SK-N-SH (cell line): ENCODE measurements around the gene KANSL2. TPM values are rescaled to one million over a fixed set of nuclear protein-coding genes. Genes with fewer than 3 reads are reported as not detected.

ENCODE experiments used
- CTCF ChIA-PET: fragments of 300-600, 350-600 bp; formaldehyde crosslinking; extraction: SDS; loops from one replicate; lab custom pipeline; 2021; lab: Yijun Ruan, JAX
- POLR2A ChIA-PET: fragments of 350-600 bp; sonication (Branson Sonifier 250); formaldehyde crosslinking; extraction: SDS; loops from one replicate; lab custom pipeline; 2020; ENCODE audit warnings: antibody characterized with exemption, inconsistent platforms; lab: Yijun Ruan, JAX
- DNase-seq: peaks from one replicate; pipeline ENCODE4 v3.0.0; 2012
- H2AFZ ChIP-seq: fragments of 200-600 bp; sonication (generic); 2 replicates; pipeline ENCODE4 v1.8.1; 2016; ENCODE audit warnings: antibody characterized with exemption, mild to moderate bottlenecking, low read depth
- H3F3A ChIP-seq: fragments of 200-600 bp; sonication (generic); replicated peaks from 2 replicates; pipeline ENCODE3; 2016; ENCODE audit warnings: antibody characterized with exemption, mild to moderate bottlenecking; ENCODE audit not compliant: insufficient read depth
- H3K27ac ChIP-seq, 2 experiments: fragments of 200-500 bp in 1 of 2; fragments of 200-600 bp in 1 of 2; sonication (Bioruptor generic) in 1 of 2; sonication (generic), shearing (Covaris generic) in 1 of 2; 2 replicates each; pipeline versions ENCODE4 v1.5.1 to v1.6.1; 2014 to 2016; ENCODE audit warnings: low read depth in 2 of 2, inconsistent platforms in 1 of 2, low read length in 1 of 2, mild to moderate bottlenecking in 1 of 2, mixed read lengths in 1 of 2
- H3K27me3 ChIP-seq: fragments of 200-600 bp; sonication (generic), shearing (Covaris generic); 2 replicates; pipeline ENCODE4 v1.6.1; 2016; ENCODE audit warnings: mixed run types; ENCODE audit not compliant: insufficient read depth
- H3K36me3 ChIP-seq, 2 experiments: fragments of 200-500 bp in 1 of 2; fragments of 200-600 bp in 1 of 2; sonication (Bioruptor generic) in 1 of 2; sonication (generic) in 1 of 2; replicated peaks in 1 of 2; 2 replicates each; pipeline versions ENCODE3 to v1.5.1; 2014 to 2016; ENCODE audit warnings: low read length in 1 of 2, mild to moderate bottlenecking in 1 of 2; ENCODE audit not compliant: insufficient read depth in 2 of 2, control insufficient read depth in 1 of 2
- H3K4me1 ChIP-seq, 2 experiments: fragments of 200-500 bp in 1 of 2; fragments of 200-600 bp in 1 of 2; sonication (Bioruptor generic) in 1 of 2; sonication (generic), shearing (Covaris generic) in 1 of 2; 2 replicates each; pipeline versions ENCODE4 v1.5.1 to v1.6.1; 2014 to 2016; ENCODE audit warnings: low read depth in 1 of 2, low read length in 1 of 2, mixed run types in 1 of 2; ENCODE audit not compliant: insufficient read depth in 2 of 2, control insufficient read depth in 1 of 2
- H3K4me2 ChIP-seq: fragments of 200-600 bp; sonication (generic), shearing (Covaris generic); 2 replicates; pipeline ENCODE4 v1.6.1; 2017; ENCODE audit warnings: mixed run types
- H3K4me3 ChIP-seq, 2 experiments: fragments of 200-500 bp in 1 of 2; fragments of 200-600 bp in 1 of 2; sonication (Bioruptor generic) in 1 of 2; sonication (generic), shearing (Covaris generic) in 1 of 2; 2 replicates each; pipeline versions ENCODE4 v1.5.1 to v1.8.1; 2014 to 2016; ENCODE audit warnings: low read depth in 2 of 2, inconsistent platforms in 1 of 2, low read length in 1 of 2, mild to moderate bottlenecking in 1 of 2, mixed read lengths in 1 of 2, moderate library complexity in 1 of 2
- H3K79me2 ChIP-seq: fragments of 200-600 bp; sonication (generic); 2 replicates; pipeline ENCODE4 v1.8.1; 2017; ENCODE audit warnings: mild to moderate bottlenecking; ENCODE audit not compliant: insufficient read depth
- H3K9ac ChIP-seq: fragments of 200-600 bp; sonication (generic); 2 replicates; pipeline ENCODE4 v1.6.1; 2017; ENCODE audit warnings: mixed run types
- H3K9me2 ChIP-seq: fragments of 200-600 bp; sonication (generic); 2 replicates; pipeline ENCODE4 v1.6.1; 2017; ENCODE audit warnings: mixed run types
- H3K9me3 ChIP-seq: fragments of 200-600 bp; sonication (generic); 2 replicates; pipeline ENCODE4 v1.6.1; 2017; ENCODE audit warnings: mixed run types, mild to moderate bottlenecking, moderate library complexity
- H4K20me1 ChIP-seq: fragments of 200-600 bp; sonication (generic); 2 replicates; pipeline ENCODE4 v1.6.1; 2017; ENCODE audit warnings: mild to moderate bottlenecking, mixed run types; ENCODE audit not compliant: insufficient read depth
- ELF1 ChIP-seq: IDR thresholded peaks from 2 replicates; pipeline ENCODE4 v1.4.0; 2012
- FOXM1 ChIP-seq: IDR thresholded peaks from 2 replicates; pipeline ENCODE4 v1.4.0; 2012; ENCODE audit warnings: low read depth, mild to moderate bottlenecking
- GABPA ChIP-seq: IDR thresholded peaks from 2 replicates; pipeline ENCODE4 v1.4.0; 2012; ENCODE audit warnings: low read depth, mild to moderate bottlenecking
- GATA2 ChIP-seq: sonication (generic); formaldehyde crosslinking; IDR thresholded peaks from 2 replicates; pipeline ENCODE4 v1.5.0; 2020; ENCODE audit warnings: mild to moderate bottlenecking, missing genetic modification reagents
- JUND ChIP-seq: IDR thresholded peaks from 2 replicates; pipeline ENCODE4 v1.4.0; 2012
- MEF2A ChIP-seq: IDR thresholded peaks from 2 replicates; pipeline ENCODE4 v1.4.0; 2012; ENCODE audit warnings: low read depth, borderline replicate concordance
- NFIC ChIP-seq: IDR thresholded peaks from 2 replicates; pipeline ENCODE4 v1.4.0; 2012; ENCODE audit warnings: borderline replicate concordance
- NRF1 ChIP-seq: IDR thresholded peaks from 2 replicates; pipeline ENCODE4 v1.6.1; 2012; ENCODE audit warnings: low read depth, mild to moderate bottlenecking, low read length
- POLR2AphosphoS5 ChIP-seq: IDR thresholded peaks from 2 replicates; pipeline ENCODE4 v1.6.1; 2012; ENCODE audit warnings: low read depth, low read length
- RAD21 ChIP-seq: IDR thresholded peaks from 2 replicates; pipeline ENCODE4 v1.6.1; 2012; ENCODE audit warnings: mild to moderate bottlenecking, low read length
- REST ChIP-seq: IDR thresholded peaks from 2 replicates; pipeline ENCODE4 v1.6.1; 2012; ENCODE audit warnings: mild to moderate bottlenecking, low read depth, low read length, moderate library complexity
- RXRA ChIP-seq: IDR thresholded peaks from 2 replicates; pipeline ENCODE4 v1.4.0; 2012; ENCODE audit warnings: low read depth, mild to moderate bottlenecking, borderline replicate concordance
- SMC3 ChIP-seq: IDR thresholded peaks from 2 replicates; pipeline ENCODE4 v1.6.1; 2012; ENCODE audit warnings: low read depth, low read length, improper control_type of control experiment
- USF2 ChIP-seq: fragments of 150-350 bp; IDR thresholded peaks from 2 replicates; pipeline ENCODE4 v1.6.1; 2017; ENCODE audit warnings: antibody characterized with exemption, low read length, low read depth, borderline replicate concordance
- WGBS: methylation state at CpG from one replicate; pipeline ENCODE4 v1.1.6; 2017; ENCODE audit warnings: low lambda C conversion rate; 5-methylcytosine and 5-hydroxymethylcytosine counted together
- polyA plus RNA-seq, 3 experiments: library from polyadenylated mRNA; depleted of rRNA; stranded (reverse); fragments of >200 nt; gene quantifications; 2 replicates each; pipeline ENCODE4 v1.2.3, GENCODE V29; 2012
- TF ChIP-seq, protein P1 (sequence below): IDR thresholded peaks from 2 replicates; pipeline ENCODE4 v1.4.0; 2012; ENCODE audit warnings: low read depth, borderline replicate concordance
- TF ChIP-seq, protein P2 (sequence below): IDR thresholded peaks from 2 replicates; pipeline ENCODE4 v1.4.0; 2012; ENCODE audit warnings: low read depth, borderline replicate concordance
- TF ChIP-seq, protein P3 (sequence below): IDR thresholded peaks from 2 replicates; pipeline ENCODE4; 2012
- TF ChIP-seq, protein P4 (sequence below): IDR thresholded peaks from 2 replicates; pipeline ENCODE4 v1.4.0; 2012; ENCODE audit warnings: low read depth

The KANSL2 gene
- polyA plus RNA-seq, 1 of the 3 experiments (the other 2 are of a cell fraction) = 32.8 TPM

DNA sequence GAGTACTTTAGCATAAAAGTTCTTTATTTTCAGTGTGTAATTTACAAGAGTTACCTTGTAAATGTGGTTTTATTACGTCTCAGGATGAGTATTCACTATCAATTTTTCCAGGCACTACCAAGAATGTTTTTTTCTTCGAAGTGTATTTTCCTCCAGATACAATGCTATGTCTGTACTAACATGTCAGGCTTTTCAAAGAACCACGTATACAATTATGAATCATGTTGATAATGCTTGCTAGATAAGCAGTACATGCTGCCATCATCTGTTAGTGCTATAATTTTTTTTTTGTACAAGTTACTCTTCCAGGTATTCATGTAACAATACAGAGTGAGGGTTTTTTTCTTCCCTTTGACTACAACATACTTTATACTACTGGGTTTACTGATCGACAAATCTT is 5.6 kb upstream of the KANSL2 start:
- Histone ChIP-seq H3K36me3 (peaks cover 35 to 42% of the 10 kb centered on the region in 2 experiments), H3F3A (peaks cover 28% of the 10 kb centered on the region), H3K4me1 (no peaks in the 10 kb centered on the region), H3K79me2 (peaks cover 21% of the 10 kb centered on the region), H3K4me2 (no peak overlapping the region), H3K9me2 (no peaks in the 10 kb centered on the region), H3K9ac (no peak overlapping the region), H2AFZ (no peak overlapping the region), H3K27ac (no peak overlapping the region), H4K20me1 (peaks cover 11% of the 10 kb centered on the region), H3K4me3 (no peak overlapping the region), H3K27me3 (no peaks in the 10 kb centered on the region), H3K9me3 (no peaks in the 10 kb centered on the region)
- ChIA-PET POLR2A (no interaction called here), CTCF (no interaction called here)
- 87% methylated on average over 4 of the region's 4 CpGs for WGBS
- no peak for DNase-seq
- TF ChIP-seq MEF2A (no peak), SMC3 (no peak), POLR2AphosphoS5 (no peak), JUND (no peak), GABPA (no peak), GATA2 (CRISPR knock-in tag) (no peak), NRF1 (no peak), RXRA (no peak)
- TF ChIP-seq, protein P1, sequence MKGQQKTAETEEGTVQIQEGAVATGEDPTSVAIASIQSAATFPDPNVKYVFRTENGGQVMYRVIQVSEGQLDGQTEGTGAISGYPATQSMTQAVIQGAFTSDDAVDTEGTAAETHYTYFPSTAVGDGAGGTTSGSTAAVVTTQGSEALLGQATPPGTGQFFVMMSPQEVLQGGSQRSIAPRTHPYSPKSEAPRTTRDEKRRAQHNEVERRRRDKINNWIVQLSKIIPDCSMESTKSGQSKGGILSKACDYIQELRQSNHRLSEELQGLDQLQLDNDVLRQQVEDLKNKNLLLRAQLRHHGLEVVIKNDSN = no peak
- TF ChIP-seq, protein P2, sequence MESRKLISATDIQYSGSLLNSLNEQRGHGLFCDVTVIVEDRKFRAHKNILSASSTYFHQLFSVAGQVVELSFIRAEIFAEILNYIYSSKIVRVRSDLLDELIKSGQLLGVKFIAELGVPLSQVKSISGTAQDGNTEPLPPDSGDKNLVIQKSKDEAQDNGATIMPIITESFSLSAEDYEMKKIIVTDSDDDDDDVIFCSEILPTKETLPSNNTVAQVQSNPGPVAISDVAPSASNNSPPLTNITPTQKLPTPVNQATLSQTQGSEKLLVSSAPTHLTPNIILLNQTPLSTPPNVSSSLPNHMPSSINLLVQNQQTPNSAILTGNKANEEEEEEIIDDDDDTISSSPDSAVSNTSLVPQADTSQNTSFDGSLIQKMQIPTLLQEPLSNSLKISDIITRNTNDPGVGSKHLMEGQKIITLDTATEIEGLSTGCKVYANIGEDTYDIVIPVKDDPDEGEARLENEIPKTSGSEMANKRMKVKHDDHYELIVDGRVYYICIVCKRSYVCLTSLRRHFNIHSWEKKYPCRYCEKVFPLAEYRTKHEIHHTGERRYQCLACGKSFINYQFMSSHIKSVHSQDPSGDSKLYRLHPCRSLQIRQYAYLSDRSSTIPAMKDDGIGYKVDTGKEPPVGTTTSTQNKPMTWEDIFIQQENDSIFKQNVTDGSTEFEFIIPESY = no peak
- TF ChIP-seq, protein P3, sequence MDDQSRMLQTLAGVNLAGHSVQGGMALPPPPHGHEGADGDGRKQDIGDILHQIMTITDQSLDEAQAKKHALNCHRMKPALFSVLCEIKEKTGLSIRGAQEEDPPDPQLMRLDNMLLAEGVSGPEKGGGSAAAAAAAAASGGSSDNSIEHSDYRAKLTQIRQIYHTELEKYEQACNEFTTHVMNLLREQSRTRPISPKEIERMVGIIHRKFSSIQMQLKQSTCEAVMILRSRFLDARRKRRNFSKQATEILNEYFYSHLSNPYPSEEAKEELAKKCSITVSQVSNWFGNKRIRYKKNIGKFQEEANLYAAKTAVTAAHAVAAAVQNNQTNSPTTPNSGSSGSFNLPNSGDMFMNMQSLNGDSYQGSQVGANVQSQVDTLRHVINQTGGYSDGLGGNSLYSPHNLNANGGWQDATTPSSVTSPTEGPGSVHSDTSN = no peak

GRCh38 chr12:48686615-48687334 is 4.7 kb upstream of the KANSL2 start:
- POLR2A ChIA-PET = no interaction called here
- Histone ChIP-seq H3K79me2 (peaks cover 19% of the 10 kb centered on the region), H3K4me3 (no peak overlapping the region), H3K9me2 (no peaks in the 10 kb centered on the region), H3K4me1 (no peaks in the 10 kb centered on the region), H3K9ac (no peak overlapping the region), H3K4me2 (no peak overlapping the region), H2AFZ (no peak overlapping the region), H3F3A (peaks cover 28% of the 10 kb centered on the region), H3K27ac (no peak overlapping the region), H3K27me3 (no peaks in the 10 kb centered on the region), H3K9me3 (no peaks in the 10 kb centered on the region), H3K36me3 (peaks cover 29 to 36% of the 10 kb centered on the region in 2 experiments), H4K20me1 (peaks cover 11% of the 10 kb centered on the region)
- CTCF ChIA-PET = no interaction called here
- 95% methylated on average over 6 of the region's 6 CpGs for WGBS
- TF ChIP-seq, protein P4, sequence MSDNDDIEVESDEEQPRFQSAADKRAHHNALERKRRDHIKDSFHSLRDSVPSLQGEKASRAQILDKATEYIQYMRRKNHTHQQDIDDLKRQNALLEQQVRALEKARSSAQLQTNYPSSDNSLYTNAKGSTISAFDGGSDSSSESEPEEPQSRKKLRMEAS = no peak
- TF ChIP-seq USF2 (no peak), RAD21 (no peak), POLR2AphosphoS5 (no peak), GATA2 (CRISPR knock-in tag) (no peak), ELF1 (no peak), FOXM1 (no peak), GABPA (no peak), REST (no peak), NFIC (no peak)
- TF ChIP-seq, protein P3 = no peak
- no peak for DNase-seq
